Activated CD4-positive, alpha-beta T cell treated with anti-CD3 and anti-CD28 coated beads, Interleukin-2, amount 50 U/mL, for 48 hours (primary cell): ENCODE data around the gene UGT1A5.

Experiments used
- DNase-seq, 2 experiments: peaks; one replicate each; pipeline ENCODE4 v3.0.0-alpha.2; 2020

UGT1A5 gene

GRCh38 chr2:233712611-233713261 lies at the start of gene UGT1A5:
Gene UGT1A5, plus strand, starts transcription at chr2:233712907. Its CDS starts 85 bp downstream, at chr2:233712992.
- DNase-seq = no peak

GRCh38 chr2:233663911-233664310 lies 48.8 kb upstream of the UGT1A5 start:
- no peak for DNase-seq

- no peak for DNase-seq
These were observed 44.0 kb upstream of the UGT1A5 start for GRCh38 chr2:233668605-233669260.

GRCh38 chr2:233671290-233672161 lies 41.2 kb upstream of the UGT1A5 start, which contains the start of gene UGT1A9:
Gene UGT1A9, plus strand, starts transcription at chr2:233671898. Its CDS starts 37 bp downstream, at chr2:233671935.
- DNase-seq = no peak

GRCh38 chr2:233672886-233673285 lies 39.8 kb upstream of the UGT1A5 start:
- no peak for DNase-seq

GRCh38 chr2:233673896-233674295 lies 38.8 kb upstream of the UGT1A5 start:
- no peak for DNase-seq

GRCh38 chr2:233674314-233674713 lies 38.4 kb upstream of the UGT1A5 start:
- DNase-seq = no peak

- no peak for DNase-seq
These were observed 37.7 kb upstream of the UGT1A5 start for GRCh38 chr2:233674995-233675394.

- DNase-seq = no peak
These were observed 36.7 kb upstream of the UGT1A5 start for GRCh38 chr2:233676046-233676445.

- no peak for DNase-seq
These were observed 33.5 kb upstream of the UGT1A5 start for GRCh38 chr2:233679196-233679595.

GRCh38 chr2:233680361-233681045 lies 32.2 kb upstream of the UGT1A5 start:
- no peak for DNase-seq

GRCh38 chr2:233681521-233682099 lies 31.1 kb upstream of the UGT1A5 start, which contains the start of gene UGT1A7:
Gene UGT1A7, plus strand, starts transcription at chr2:233681901. Its CDS starts 37 bp downstream, at chr2:233681938.
- DNase-seq = no peak

GRCh38 chr2:233684640-233685039 lies 28.1 kb upstream of the UGT1A5 start:
- DNase-seq = no peak

GRCh38 chr2:233686928-233687327 lies 25.8 kb upstream of the UGT1A5 start:
- DNase-seq = no peak

- DNase-seq = no peak
These were observed 24.4 kb upstream of the UGT1A5 start for GRCh38 chr2:233688341-233688740.

- DNase-seq = no peak
These were observed 23.7 kb upstream of the UGT1A5 start for GRCh38 chr2:233689031-233689430.

- no peak for DNase-seq
These were observed 23.2 kb upstream of the UGT1A5 start for GRCh38 chr2:233689501-233689900.

GRCh38 chr2:233690444-233690843 lies 22.3 kb upstream of the UGT1A5 start:
- no peak for DNase-seq

GRCh38 chr2:233691443-233692433 lies 21.0 kb upstream of the UGT1A5 start:
- DNase-seq = no peak

- no peak for DNase-seq
These were observed 20.1 kb upstream of the UGT1A5 start, which contains the start of gene UGT1A6 for GRCh38 chr2:233692648-233693047. Gene UGT1A6, plus strand, starts transcription at chr2:233692890. Its CDS starts 115 bp downstream, at chr2:233693005.

- DNase-seq = no peak
These were observed 18.7 kb upstream of the UGT1A5 start for GRCh38 chr2:233693963-233694362.
